PC-3 (cell line): ENCODE results near the gene NIT1. TPM values are rescaled to one million over a fixed set of nuclear protein-coding genes. Genes with fewer than 3 reads are reported as not detected.

ENCODE experiments used
- ATAC-seq: fragments of 200-7000 bp; cut with Tn5 transposase; 2 replicates; pipeline ENCODE4 v1.9.1; 2020; ENCODE audit warnings: mild to moderate bottlenecking, moderate library complexity
- BruUV-seq: library from RNA; stranded (reverse); fragments of 400-500 nt; replicated peaks from 2 replicates; lab custom pipeline; 2021; lab: Mats Ljungman, UMichigan
- CTCF ChIA-PET: fragments of 300-600 bp; sonication (Branson Sonifier 250); formaldehyde crosslinking; loops from one replicate; lab custom pipeline; 2022; ENCODE audit warnings: antibody characterized with exemption; lab: Charles Lee
- POLR2A ChIA-PET: fragments of 300-600 bp; sonication (Branson Sonifier 250); formaldehyde crosslinking; loops from one replicate; lab custom pipeline; 2022; ENCODE audit warnings: antibody characterized with exemption; ENCODE audit not compliant: unreplicated experiment; lab: Charles Lee
- DNase-seq: peaks from one replicate; pipeline ENCODE4 v3.0.0-alpha.2; 2015
- H2AFZ ChIP-seq: fragments of 300-600 bp; sonication (generic); 2 replicates; pipeline ENCODE4 v1.6.0; 2016; ENCODE audit warnings: antibody characterized with exemption, low read length
- H3F3A ChIP-seq: fragments of 300-600 bp; sonication (generic); one replicate; pipeline ENCODE4 v1.6.0; 2017; ENCODE audit warnings: antibody characterized with exemption, low read length, control low read depth, mild to moderate bottlenecking; ENCODE audit not compliant: unreplicated experiment
- H3K27ac ChIP-seq: fragments of 300-600 bp; sonication (generic); 2 replicates; pipeline ENCODE4 v1.5.1; 2016; ENCODE audit warnings: mild to moderate bottlenecking, low read length
- H3K27me3 ChIP-seq: fragments of 300-600 bp; sonication (generic); 2 replicates; pipeline ENCODE4 v1.6.1; 2016; ENCODE audit warnings: low read length, mixed read lengths
- H3K36me3 ChIP-seq: fragments of 300-600 bp; sonication (generic); 2 replicates; pipeline ENCODE4 v1.6.1; 2016; ENCODE audit warnings: low read depth, mixed run types, low read length, mixed read lengths
- H3K4me1 ChIP-seq: fragments of 300-600 bp; sonication (generic); 2 replicates; pipeline ENCODE4 v1.5.1; 2016; ENCODE audit warnings: low read length; ENCODE audit not compliant: insufficient read depth
- H3K4me2 ChIP-seq: fragments of 300-600 bp; sonication (generic); 2 replicates; pipeline ENCODE4 v1.6.0; 2016; ENCODE audit warnings: low read length
- H3K4me3 ChIP-seq: fragments of 300-600 bp; sonication (generic); 2 replicates; pipeline ENCODE4 v1.5.1; 2016; ENCODE audit warnings: mild to moderate bottlenecking, low read length, mixed read lengths
- H3K79me2 ChIP-seq: fragments of 300-600 bp; sonication (generic); 2 replicates; pipeline ENCODE4 v1.6.1; 2017; ENCODE audit warnings: low read length, mixed read lengths
- H3K9ac ChIP-seq: fragments of 300-600 bp; sonication (generic); 2 replicates; pipeline ENCODE4 v1.6.0; 2016; ENCODE audit warnings: mild to moderate bottlenecking, low read length
- H3K9me2 ChIP-seq: fragments of 300-600 bp; sonication (generic); replicated peaks from 2 replicates; pipeline ENCODE4 v1.6.1; 2016; ENCODE audit warnings: mixed run types, low read length, mixed read lengths
- H3K9me3 ChIP-seq: fragments of 300-600 bp; sonication (generic); 2 replicates; pipeline ENCODE4 v1.6.1; 2016; ENCODE audit warnings: low read length, mixed read lengths
- H4K20me1 ChIP-seq: fragments of 300-600 bp; sonication (generic); 2 replicates; pipeline ENCODE4 v1.6.1; 2016; ENCODE audit warnings: low read length, mixed read lengths
- EZH2 ChIP-seq: fragments of 300-600 bp; sonication (generic); IDR thresholded peaks from one replicate; pipeline ENCODE4 v1.6.1; 2017; ENCODE audit warnings: antibody characterized with exemption, mild to moderate bottlenecking, low read length; ENCODE audit not compliant: unreplicated experiment
- EZH2phosphoT487 ChIP-seq: fragments of 300-600 bp; sonication (generic); IDR thresholded peaks from 2 replicates; pipeline ENCODE4 v1.6.1; 2018; ENCODE audit warnings: mild to moderate bottlenecking, antibody characterized with exemption, low read length, borderline replicate concordance
- intact Hi-C: fragments of 100-400 bp; cut with micrococcal nuclease; formaldehyde crosslinking; loops from 2 replicates; pipeline ENCODE4 v1.9.0; 2023
- total RNA-seq: library from RNA; depleted of rRNA; stranded (reverse); fragments of >200 nt; gene quantifications from 2 replicates; pipeline ENCODE4 v1.2.3, GENCODE V29; 2014
- TF ChIP-seq, protein P1 (sequence below): fragments of 300-600 bp; sonication (generic); conservative IDR thresholded peaks from 2 replicates; pipeline ENCODE4 v1.5.1; 2017; ENCODE audit warnings: antibody characterized with exemption, low read depth, mild to moderate bottlenecking, low read length

Gene NIT1
- total RNA-seq, 1 experiment from 2014 or later, result 18.1 TPM

DNA sequence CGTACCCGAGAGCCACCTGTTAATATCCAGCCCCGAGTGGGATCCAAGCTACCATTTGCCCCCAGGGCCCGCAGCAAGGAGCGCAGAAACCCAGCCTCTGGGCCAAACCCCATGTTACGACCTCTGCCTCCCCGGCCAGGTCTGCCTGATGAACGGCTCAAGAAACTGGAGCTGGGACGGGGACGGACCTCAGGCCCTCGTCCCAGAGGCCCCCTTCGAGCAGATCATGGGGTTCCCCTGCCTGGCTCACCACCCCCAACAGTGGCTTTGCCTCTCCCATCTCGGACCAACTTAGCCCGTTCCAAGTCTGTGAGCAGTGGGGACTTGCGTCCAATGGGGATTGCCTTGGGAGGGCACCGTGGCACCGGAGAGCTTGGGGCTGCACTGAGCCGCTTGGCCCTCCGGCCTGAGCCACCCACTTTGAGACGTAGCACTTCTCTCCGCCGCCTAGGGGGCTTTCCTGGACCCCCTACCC, 42.8 kb downstream of the NIT1 start:
- Histone ChIP-seq H3K9me2 (no peaks in the 10 kb centered on the region), H3K4me1 (peaks cover 42% of the 10 kb centered on the region), H4K20me1 (no peaks in the 10 kb centered on the region), H3K4me2 (peak overlapping the region; percentile 86), H3K79me2 (peaks cover 26% of the 10 kb centered on the region), H3K27ac (no peak overlapping the region), H3K4me3 (no peak overlapping the region), H3F3A (peaks cover 9% of the 10 kb centered on the region), H3K9ac (no peak overlapping the region), H3K9me3 (no peaks in the 10 kb centered on the region), H3K27me3 (no peaks in the 10 kb centered on the region), H3K36me3 (peaks cover 14% of the 10 kb centered on the region; the same call in 1 of the 2 replicates), H2AFZ (no peak overlapping the region)
- TF ChIP-seq, protein P1, sequence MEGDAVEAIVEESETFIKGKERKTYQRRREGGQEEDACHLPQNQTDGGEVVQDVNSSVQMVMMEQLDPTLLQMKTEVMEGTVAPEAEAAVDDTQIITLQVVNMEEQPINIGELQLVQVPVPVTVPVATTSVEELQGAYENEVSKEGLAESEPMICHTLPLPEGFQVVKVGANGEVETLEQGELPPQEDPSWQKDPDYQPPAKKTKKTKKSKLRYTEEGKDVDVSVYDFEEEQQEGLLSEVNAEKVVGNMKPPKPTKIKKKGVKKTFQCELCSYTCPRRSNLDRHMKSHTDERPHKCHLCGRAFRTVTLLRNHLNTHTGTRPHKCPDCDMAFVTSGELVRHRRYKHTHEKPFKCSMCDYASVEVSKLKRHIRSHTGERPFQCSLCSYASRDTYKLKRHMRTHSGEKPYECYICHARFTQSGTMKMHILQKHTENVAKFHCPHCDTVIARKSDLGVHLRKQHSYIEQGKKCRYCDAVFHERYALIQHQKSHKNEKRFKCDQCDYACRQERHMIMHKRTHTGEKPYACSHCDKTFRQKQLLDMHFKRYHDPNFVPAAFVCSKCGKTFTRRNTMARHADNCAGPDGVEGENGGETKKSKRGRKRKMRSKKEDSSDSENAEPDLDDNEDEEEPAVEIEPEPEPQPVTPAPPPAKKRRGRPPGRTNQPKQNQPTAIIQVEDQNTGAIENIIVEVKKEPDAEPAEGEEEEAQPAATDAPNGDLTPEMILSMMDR, result no peak
- TF ChIP-seq EZH2, result no peak
- TF ChIP-seq EZH2phosphoT487, result no peak
- ATAC-seq, result no peak
- ChIA-PET POLR2A (no interaction called here), CTCF (no interaction called here)
- BruUV-seq, result no TSS peak
- DNase-seq, result no peak
- intact Hi-C loops, result no loop called here

DNA sequence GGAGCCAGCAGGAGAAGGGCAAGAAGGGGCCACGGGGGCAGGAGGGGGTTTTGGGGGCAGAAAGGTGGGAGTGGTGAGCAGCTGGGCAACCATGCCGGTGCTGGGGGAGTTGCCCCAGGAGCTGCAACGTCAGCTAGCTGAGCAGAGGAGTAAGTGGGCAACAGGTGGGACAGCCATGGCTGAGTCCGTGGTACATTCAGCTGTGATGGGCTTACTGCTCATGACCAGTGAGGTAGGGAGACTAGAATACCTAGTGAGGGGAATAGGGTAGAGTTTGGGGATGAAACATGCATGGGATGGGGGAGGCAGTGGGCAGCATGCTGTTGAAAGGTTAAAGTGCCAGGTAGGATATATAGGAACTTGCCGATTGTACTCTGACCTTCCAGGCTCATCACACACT, 43.7 kb downstream of the NIT1 start:
- H3K4me1 ChIP-seq, result peaks cover 42% of the 10 kb centered on the region
- DNase-seq (no peak), ATAC-seq (no peak)
- H3K27me3 ChIP-seq, result no peaks in the 10 kb centered on the region
- no peak overlapping the region for H3K4me3 ChIP-seq
- TF ChIP-seq, protein P1, result no peak
- TF ChIP-seq EZH2phosphoT487, result no peak
- TF ChIP-seq EZH2, result no peak
- no peaks in the 10 kb centered on the region for H3K9me2 ChIP-seq
- H3K27ac ChIP-seq, result no peak overlapping the region
- H3K9ac ChIP-seq, result no peak overlapping the region
- POLR2A ChIA-PET, result interaction anchor here (0.5 kb wide), 1 partner anchor 221 kb away, joined by 3 read pairs; no protein-coding TSS in a partner anchor
- BruUV-seq, result no TSS peak
- H3K9me3 ChIP-seq, result no peaks in the 10 kb centered on the region
- H3K4me2 ChIP-seq, result no peak overlapping the region
- H2AFZ ChIP-seq, result no peak overlapping the region
- intact Hi-C loops, result no loop called here
- no peaks in the 10 kb centered on the region for H4K20me1 ChIP-seq
- H3F3A ChIP-seq, result peaks cover 10% of the 10 kb centered on the region
- peaks cover 14% of the 10 kb centered on the region; the same call in 1 of the 2 replicates for H3K36me3 ChIP-seq
- peaks cover 23% of the 10 kb centered on the region for H3K79me2 ChIP-seq
- CTCF ChIA-PET, result no interaction called here

DNA sequence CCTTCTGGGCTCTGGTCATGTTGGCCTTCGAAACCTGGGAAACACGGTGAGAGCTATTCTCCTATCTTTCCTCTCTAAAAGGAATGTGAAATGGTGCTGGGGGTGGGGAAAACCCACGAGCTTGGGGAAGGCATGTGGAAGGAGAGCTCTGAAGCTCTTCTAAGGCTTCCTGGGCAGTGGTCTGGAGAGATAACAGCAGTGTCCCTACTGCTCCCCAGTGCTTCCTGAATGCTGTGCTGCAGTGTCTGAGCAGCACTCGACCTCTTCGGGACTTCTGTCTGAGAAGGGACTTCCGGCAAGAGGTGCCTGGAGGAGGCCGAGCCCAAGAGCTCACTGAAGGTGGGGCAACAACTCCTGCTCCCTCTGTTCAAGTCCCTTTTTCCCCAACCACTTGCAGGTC, 44.1 kb downstream of the NIT1 start:
- TF ChIP-seq EZH2 (no peak), EZH2phosphoT487 (no peak)
- TF ChIP-seq, protein P1, result no peak
- Histone ChIP-seq H3K9ac (no peak overlapping the region), H3K79me2 (peaks cover 23% of the 10 kb centered on the region), H3K4me3 (no peak overlapping the region), H3K4me2 (no peak overlapping the region), H3K36me3 (peaks cover 11% of the 10 kb centered on the region; the same call in 1 of the 2 replicates), H3F3A (peaks cover 10% of the 10 kb centered on the region), H3K9me3 (no peaks in the 10 kb centered on the region), H2AFZ (no peak overlapping the region), H3K9me2 (no peaks in the 10 kb centered on the region), H3K27me3 (no peaks in the 10 kb centered on the region), H3K27ac (no peak overlapping the region), H3K4me1 (peaks cover 44% of the 10 kb centered on the region), H4K20me1 (no peaks in the 10 kb centered on the region)
- intact Hi-C loops, result no loop called here
- ChIA-PET POLR2A (interaction anchor here (0.5 kb wide), 1 partner anchor 220 kb away, joined by 3 read pairs; no protein-coding TSS in a partner anchor), CTCF (no interaction called here)
- ATAC-seq, result no peak
- no TSS peak for BruUV-seq
- DNase-seq, result no peak
